ENCODE results near the gene LCNL1.
A peak's percentile ranks its signal among the peaks of the same experiment; 100 is the strongest.

The LCNL1 gene

DNA sequence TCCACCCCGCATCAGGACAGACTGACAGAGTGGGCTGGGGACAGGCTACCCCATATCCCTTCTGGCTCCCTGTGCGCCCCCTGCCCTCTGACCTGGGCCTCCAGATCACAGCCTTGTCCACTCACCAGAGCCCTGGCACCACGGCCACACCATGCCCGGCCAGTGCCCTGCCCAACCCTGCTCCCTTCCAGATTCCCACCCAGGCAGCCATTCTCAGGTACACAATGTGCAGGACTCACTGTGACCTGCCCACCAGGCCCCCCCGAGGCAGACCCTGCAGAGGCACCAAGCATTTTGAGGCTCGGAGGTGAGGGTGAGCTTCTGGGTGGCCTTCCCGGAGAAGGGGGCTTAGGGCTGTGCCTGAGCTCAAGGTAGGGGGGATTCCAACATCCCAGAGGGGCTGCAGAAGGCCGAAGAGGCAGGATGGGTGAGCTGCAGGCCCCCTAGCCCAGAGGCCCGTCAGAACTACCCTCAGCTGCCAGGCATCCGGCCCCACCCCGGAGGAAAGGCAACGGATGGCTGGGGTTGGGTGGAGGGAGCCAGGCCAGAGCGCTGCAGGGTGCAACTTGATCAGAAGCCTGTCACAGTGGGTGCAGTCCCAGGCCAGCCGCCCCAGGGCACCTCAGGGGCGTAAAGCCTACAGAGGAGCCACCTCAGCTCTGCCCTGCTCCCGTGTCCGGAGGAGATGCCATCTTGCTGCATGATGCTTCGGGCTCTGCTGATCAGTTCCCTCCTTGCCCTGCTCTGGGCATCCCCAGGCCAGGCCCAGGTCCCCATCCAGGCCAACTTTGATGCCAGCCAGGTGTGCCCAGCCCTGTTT lies at the start of gene LCNL1:
TSS of gene LCNL1 (plus strand) at position 762 of the 820 bp plus-strand sequence. CDS start 594 bp downstream, outside the sequence.
- no peak for DNase-seq (ENCODE audit: low read depth, low spot score)

DNA sequence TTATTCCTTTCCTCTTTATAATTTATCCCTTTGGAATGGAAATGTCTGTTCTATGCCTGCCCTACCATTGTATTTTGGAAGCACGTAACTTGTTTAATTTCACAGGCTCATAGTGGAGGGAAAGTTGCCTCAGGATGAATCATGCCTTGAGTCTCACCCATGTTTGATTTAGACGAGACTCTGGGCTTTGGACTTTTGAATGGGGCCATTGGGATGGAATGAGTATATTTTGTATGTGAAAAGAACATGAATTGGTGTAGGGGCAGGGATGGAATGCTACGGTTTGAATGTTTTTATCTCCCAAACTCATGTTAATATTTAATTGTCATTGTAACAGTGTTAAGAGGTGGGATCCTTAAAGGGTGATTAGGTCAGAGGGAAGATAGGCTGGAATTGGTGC lies 48.5 kb upstream of the LCNL1 start:
- DNase-seq (ENCODE audit: low read depth, low spot score), result no peak

DNA sequence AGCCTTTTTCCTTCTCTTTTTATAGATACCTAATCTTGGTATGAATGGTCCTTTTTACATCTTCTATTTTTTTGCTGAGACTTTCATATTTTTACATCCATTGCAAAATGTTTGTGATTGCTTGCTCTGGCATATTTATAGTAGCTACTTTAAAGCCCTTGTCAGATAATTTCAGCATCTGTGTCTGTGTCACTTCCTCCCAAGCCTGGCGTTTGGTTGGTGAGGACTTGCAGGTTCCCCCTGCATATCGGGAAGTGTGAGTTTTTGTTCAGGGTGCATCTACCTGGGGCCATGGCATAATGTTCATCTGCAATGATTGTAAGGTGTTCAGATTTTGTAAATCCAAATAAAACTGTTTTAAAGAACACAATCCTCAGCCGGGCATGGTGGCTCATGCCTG lies 47.1 kb upstream of the LCNL1 start:
- no peak for DNase-seq (ENCODE audit: low read depth, low spot score)

DNA sequence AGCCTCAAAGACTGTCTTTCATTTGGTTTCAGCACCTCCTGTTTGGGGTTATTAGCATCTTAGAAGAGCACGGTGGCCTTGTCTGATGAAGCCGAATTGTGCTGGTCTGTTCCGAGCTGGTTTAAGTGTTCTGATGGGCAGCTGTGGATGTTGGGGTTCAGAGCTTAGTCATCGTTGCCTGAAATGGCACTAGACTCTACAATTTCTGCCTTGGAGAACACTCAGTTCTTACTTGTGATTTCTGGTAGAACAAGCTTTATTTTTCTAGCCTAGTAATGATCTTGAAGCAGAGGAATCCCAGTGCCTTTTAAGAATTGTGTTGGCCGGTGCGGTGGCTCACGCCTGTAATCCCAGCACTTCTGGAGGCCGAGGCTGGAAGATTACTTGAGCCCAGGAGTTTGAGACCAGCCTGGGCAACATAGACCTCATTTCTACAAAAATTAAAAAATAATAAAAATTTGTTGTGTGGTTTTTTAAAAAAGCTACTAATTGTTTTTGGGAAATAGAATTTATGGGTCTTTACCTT lies 46.1 kb upstream of the LCNL1 start:
- DNase-seq (ENCODE audit: low read depth, low spot score), result no peak

DNA sequence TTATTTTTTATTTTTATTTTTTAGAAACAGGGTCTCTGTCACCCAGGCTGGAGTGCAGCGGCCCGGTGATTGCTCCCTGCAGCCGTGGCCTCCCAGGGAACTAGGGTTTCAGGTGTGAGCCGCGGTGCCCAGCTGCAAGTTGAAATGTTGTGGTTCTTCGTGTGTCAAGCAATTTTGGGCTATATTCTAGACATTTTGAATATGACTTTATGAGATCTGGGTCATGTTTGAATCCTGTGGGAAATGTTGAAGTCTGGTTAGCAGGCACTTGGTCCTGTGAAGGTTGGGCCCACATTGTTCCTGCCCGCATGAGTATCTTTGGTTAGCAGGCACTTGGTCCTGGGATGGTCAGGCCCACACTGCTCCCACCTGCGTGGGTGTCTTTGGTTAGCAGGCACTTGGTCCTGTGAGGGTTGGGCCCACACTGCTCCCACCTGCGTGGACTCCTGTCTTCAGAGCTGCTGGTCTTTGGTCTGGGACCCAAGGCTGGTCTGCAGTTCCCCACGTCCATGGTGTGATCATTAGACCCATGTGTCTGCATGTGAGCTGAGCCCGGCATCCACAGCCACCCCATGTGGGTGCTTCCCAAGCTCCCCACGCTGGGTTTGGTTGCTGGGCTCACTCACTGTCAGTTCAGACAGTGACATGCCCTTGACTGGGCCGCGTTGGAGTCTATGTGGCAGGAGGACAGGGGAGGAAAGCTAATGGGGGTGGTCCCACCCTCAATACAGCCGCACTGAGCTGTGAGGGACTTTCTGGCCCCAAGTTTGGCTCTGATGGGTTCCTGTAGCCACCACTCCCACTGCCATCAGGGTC lies 45.4 kb upstream of the LCNL1 start:
- no peak for DNase-seq (ENCODE audit: low read depth, low spot score)

DNA sequence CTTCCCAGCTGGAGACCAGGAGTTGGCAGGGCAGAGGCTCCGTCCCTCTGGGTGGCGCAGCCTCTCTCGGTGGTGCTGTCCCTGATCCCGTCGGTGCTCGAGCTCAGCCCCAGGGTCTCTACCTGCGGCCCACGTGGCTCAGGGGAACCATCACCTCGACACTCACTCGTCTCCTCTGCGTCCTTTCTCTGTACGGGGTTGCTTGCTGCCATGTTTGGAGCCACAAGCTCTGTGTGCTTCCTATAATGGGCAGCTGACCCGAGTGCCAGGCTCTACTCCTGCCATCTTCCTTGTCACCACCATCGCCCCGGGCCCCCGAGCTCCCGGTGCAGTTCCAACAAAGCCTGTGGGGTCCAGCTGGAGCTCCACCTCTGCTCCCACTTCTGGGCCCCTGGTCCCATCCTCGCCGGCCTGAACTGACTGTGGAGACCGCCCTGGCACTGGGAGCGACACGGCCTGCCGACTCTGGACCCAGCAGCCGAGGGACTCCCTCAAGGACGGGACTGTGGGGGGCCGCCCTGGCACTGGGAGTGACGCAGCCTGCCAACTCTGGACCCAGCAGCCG lies 43.3 kb upstream of the LCNL1 start:
- DNase-seq (ENCODE audit: low read depth, low spot score), result no peak

DNA sequence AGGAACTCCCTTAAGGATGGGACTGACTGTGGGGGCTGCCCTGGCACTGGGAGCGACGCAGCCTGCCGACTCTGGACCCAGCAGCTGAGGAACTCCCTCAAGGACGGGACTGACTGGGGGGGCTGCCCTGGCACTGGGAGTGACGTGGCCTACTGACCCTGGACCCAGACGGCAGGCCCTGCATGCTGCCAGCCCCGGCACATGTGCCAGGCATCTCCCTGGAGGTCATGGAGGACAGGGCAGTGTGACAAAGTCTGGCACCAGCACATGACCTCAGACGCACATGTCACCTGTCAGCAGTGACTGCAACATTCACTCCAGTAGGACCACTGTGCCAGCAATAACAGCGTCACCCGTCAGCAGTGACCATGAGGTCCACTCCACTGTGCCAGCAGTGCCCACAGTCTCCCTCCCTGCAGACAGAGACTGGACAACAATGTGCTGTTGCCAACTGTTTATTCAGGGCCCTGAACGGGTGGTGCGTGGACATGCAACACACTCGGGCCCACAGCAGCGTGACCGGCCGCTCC lies 42.7 kb upstream of the LCNL1 start:
- DNase-seq (ENCODE audit: low read depth, low spot score), result no peak

DNA sequence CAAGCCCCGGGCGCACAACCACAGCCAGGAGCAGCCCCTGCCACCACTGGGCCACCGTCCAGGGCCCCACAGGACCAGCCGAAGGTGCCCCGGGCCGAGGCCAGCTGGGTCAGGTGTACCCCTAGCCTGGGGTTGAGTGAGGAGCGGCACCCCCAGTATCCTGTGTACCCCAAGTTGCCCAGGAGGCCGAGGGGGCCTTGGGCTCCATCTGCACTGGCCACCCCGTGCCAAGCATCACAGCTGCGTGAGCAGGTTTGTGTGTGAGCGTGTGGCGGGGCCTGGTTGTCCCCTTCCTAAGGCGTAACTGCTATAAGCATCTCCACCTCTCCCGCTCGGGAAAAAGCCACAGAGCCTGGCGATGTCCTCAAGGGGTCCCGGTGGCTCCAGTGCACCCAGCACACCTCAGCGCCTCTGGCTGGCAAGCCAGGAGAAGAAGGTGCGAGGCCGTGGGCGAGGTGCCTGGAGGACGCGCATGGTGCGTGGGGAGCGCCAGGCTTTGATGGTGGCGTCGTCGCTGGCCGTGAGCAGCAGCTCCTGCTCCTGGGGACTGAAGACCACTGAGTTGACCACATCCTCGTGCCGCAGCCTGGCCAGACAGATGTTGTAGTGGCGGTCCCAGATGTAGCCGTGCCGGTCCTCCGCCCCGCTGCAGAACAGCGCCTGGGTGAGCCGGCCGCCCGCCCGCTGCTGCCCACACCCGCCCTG lies 42.1 kb upstream of the LCNL1 start:
- DNase-seq (ENCODE audit: low read depth, low spot score), result no peak

DNA sequence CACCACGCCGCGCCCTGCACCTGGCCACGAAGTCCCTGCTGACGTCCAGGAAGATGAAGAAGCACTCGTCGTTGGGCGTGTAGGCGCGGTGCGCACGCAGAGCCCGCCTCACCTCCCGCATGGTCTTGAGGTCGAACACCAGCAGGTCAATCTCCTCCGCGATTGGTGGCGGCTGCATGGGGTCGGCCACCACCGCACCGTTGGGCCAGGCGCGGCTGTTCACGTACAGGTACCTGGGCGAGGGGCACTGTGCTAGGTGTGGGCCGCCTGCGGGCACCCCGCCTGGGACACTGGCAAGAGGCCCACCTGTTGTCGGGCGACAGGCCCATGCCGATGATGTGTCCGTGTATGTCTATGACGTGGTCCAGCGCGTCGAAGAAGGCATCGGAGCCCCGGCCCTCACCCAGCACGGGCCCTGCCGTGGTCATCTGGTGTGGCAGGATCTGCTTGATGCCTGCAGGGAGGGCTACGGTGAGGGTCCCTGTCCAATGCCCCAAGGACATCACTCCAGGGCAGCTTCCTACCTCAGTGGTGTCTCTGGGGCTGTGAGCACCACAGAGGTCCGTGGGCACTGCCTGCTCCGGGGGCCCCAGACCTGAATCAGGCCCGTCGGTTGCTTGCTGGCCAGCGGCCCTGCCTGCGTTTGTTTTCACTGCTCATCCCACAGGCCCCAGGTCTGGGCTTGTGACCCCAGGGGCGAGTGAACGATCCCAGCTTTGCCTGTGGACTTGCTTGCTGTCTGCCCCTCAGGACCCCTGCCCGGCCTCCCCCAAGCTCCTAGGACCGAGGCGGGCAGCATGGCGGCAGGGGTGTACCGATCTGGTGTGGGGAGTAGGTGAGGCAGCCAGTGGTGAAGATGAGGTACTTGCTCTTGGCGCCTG lies 41.3 kb upstream of the LCNL1 start:
- DNase-seq (ENCODE audit: low read depth, low spot score), result no peak

DNA sequence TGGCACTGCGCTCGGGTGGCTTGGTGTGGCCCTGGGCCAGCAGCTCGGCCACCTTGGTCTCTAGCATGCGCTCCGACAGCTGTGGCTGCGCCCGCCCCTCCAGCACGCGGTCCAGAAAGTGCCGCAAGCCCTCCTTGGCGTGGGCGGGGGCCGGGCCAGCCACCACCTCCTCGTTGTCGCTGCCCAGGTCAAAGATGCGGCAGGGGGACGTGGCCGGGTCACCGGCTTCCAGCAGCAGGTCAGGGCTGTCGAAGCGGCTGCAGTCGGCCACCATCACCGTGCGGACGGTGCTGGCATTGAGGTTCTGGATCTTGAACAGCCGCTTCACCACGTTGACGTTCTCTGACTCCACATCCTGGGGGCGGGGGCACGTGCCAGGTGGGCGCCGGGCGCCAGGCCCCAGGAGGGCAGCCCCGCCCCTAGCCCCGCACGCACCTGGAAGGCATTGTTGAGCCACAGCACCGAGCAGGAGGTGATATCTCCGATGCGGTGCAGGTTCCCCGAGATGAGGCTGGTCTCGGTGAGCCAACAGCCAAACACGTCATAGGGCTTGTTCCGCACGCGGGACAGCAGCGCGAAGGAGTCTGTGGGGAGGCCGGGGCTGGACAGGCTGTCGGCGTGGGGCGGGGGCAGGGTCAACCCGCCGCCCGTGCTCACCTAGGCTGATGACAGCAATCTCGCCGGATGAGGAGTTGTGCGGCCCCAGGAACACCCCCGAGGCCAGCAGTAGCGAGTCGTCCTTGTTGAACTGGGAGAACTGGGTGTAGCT lies 40.5 kb upstream of the LCNL1 start:
- no peak for DNase-seq (ENCODE audit: low read depth, low spot score)

DNA sequence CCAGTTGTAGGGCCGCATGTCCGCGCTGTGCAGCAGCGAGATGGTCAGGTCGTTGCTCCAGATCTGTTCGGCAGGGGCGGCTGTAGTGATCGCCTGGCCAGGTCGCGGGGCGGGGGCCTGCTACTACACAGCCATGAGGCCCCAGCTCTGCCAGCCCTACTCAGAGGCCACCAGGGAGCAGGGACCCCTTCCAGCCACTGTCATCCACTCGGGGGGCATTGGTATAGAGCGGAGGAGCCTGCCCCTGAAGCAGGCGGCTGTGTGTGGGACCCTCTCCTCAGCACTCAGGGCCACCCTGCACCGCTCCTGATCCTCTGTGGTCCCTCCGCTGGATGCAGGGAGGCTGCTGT lies 39.9 kb upstream of the LCNL1 start:
- no peak for DNase-seq (ENCODE audit: low read depth, low spot score)

DNA sequence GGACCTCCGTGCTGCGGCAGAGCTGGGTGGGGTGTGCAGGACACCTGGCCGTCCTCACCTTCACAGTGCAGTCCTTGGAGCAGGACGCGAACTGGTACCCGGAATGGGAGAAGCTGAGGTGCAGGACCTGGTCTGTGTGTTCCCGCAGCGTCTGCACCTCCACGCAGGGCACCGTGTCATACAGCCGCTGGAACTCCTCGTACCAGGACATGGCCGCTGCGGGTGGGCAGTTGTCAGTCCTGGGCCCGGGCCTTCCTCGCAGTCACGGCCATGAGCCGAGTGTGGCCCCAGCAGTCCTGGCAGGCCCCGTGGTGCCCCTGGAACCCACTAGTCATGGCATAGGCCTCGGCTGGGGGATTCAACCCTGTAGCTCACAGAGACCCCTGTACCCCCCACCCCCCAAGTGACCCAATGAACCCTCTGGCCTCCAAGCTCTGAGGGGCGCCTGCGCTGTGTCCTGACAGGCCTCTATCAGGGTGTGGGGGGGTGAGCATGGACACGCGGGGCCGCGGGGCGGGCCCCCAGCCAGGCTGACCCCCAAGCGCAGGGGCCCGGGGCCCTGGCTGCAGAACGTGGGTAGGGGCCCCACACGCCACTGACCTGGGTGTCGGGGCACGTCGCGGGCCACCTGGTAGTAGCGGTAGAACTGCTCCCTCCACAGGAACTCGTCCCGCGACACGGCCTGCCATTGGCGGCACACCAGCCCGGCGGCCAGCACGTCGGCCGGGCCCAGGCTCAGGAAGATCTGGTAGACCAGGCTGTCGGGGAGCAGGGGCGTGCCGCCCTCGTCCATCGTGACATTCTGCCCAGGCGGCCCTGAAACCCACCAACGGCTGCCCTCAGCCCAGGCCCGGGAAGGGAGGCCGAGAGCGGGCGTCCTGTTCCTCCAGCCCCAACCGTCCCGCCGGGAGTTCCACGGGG lies 39.2 kb upstream of the LCNL1 start:
- peak; percentile 52 for DNase-seq (ENCODE audit: low read depth, low spot score)

DNA sequence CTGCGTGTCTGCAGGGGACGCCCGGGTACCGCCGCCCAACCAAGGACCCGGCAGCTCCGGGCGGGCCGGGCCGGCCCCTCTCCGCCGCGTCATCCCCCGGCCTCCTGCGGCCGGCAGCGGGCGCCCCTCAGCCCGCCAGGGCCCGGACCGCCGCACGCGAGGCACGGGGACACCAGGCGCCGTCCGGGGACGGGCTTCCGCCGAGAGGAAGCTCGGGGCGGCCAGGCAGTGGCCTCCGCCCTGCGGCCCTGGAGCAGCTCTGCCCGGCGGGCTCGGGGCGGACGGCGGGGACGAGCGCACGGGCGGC lies 38.6 kb upstream of the LCNL1 start:
- DNase-seq (ENCODE audit: low read depth, low spot score), result no peak

DNA sequence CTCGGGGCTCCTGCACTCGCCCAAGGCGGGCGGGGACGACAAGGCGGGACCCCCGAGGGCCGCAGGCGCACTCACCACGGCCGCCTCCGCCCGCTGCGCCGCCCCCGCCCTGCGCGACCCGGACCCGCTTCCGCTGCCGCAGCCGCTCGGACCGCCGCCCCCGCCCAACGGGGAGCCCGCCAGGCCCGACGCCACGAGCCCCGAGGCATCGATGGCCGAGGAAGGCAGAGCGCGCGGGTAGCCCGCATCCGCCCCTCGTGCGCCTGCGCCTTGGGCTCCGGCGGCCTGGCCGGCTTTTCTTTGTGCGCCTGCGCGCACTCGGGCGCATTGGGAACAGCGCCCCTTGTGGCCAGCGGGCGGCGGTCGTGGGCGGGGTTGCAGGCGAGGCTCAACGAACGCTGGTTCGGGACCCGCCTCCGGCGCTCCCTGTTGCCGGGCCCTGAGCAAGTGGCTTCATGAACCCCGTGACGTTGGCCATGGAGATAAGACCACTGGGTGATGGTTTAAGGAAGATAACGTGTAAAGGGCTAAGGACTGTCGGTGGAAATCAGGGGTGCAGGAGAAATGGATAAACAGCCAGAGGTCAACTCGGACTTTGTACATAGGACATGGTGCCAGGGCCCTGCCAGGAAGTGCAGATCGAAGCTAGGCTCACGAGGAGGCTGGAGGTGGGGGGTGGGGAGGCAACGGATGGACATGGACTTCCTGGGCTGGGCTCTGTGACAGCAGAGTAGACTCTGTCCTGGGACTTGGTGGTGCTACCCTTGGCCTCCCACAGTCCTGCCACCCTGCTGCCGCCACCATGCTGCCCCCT lies 38.1 kb upstream of the LCNL1 start, which contains the start of the genes C8G and FBXW5:
TSS of gene C8G (plus strand) at position 725 of the 814 bp plus-strand sequence. CDS start at position 803, 78 bp downstream.
TSS of gene FBXW5 (minus strand) at position 220 of the 814 bp plus-strand sequence. CDS start 655 bp downstream, outside the sequence.
- peak; percentile 92 for DNase-seq (ENCODE audit: low read depth, low spot score)

DNA sequence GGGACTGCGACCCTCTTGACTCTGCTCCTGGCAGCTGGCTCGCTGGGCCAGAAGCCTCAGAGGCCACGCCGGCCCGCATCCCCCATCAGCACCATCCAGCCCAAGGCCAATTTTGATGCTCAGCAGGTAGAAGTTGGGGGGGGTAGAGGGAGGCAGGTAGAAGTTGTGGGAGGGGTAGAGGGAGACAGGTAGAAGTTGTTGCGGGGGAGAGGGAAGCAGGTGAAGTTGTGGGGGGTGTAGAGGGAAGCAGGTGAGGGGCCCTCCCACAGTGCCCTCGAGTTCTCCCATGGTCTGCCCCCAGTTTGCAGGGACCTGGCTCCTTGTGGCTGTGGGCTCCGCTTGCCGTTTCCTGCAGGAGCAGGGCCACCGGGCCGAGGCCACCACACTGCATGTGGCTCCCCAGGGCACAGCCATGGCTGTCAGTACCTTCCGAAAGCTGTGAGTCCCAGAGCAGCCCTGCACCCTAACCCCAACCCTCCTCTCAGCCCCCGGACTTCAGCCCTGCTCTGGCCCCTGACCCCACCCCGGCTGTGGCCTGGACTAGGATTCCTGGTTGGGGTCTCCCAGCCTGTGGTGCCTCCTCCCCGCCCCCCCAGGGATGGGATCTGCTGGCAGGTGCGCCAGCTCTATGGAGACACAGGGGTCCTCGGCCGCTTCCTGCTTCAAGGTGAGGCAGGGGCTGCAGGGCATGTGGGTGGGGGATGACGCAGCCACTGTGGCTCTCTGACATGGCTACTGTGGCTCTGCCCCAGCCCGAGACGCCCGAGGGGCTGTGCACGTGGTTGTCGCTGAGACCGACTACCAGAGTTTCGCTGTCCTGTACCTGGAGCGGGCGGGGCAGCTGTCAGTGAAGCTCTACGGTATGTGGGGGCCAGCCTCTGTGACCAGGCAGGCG lies 37.2 kb upstream of the LCNL1 start:
- peak; percentile 55 for DNase-seq (ENCODE audit: low read depth, low spot score)

DNA sequence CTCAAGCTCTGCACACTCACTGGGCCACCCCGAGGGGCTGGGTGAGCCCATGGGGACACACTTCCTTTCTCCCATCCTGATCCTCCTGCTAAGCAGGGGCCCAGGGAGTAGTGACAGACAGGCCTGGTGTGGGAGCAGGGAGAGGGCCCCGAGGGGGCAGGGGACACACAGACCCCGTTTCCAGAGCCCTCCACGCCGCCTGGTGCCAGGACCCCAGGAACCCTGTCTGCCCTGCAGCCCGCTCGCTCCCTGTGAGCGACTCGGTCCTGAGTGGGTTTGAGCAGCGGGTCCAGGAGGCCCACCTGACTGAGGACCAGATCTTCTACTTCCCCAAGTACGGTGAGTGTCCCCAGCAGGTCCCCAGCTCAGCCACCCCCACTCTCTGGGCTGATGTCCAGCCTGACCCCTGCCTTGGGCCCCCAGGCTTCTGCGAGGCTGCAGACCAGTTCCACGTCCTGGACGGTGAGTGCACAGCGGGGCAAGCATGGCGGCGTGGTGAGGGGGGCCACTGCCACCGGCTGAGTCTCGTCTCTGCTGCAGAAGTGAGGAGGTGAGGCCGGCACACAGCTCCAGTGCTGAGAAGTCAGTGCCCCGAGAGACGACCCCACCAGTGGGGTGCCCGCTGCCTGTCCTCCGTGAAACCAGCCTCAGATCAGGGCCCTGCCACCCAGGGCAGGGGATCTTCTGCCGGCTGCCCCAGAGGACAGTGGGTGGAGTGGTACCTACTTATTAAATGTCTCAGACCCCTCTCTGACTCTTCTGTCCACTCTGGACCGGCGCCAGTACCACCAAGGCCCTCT lies 36.4 kb upstream of the LCNL1 start:
- no peak for DNase-seq (ENCODE audit: low read depth, low spot score)

All from ELF-1 (cell line).